GM19351 (cell line): ENCODE measurements around the gene CREBBP.

ENCODE experiments used
- ATAC-seq: cut with Tn5 transposase; IDR thresholded peaks from one replicate; pipeline ENCODE4 v1.9.1; 2021; ENCODE audit warnings: mild to moderate bottlenecking, moderate library complexity; ENCODE audit not compliant: unreplicated experiment

Gene CREBBP

DNA sequence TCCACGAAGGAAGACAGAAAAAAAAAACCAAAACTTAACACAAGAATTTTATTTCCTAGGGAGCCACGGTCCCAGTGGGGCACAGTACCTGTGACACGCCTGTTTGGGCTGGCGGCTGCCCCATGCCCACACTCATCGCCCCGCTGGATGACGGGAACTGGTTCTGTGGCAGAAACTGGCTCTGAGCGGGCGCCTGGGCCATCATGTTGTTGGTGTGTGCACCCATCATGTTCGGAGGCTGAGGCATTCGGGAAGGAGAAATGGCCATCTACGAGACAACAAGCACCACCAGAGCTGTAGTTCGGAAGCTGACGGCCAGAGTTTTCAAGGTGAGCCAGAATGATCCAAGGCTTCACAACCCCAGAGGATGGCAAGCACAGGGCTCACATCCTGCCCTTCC, 106.8 kb downstream of the CREBBP start:
- ATAC-seq, result no peak

GRCh38 chr16:3771513-3771912, 109.0 kb downstream of the CREBBP start:
- no peak for ATAC-seq

DNA sequence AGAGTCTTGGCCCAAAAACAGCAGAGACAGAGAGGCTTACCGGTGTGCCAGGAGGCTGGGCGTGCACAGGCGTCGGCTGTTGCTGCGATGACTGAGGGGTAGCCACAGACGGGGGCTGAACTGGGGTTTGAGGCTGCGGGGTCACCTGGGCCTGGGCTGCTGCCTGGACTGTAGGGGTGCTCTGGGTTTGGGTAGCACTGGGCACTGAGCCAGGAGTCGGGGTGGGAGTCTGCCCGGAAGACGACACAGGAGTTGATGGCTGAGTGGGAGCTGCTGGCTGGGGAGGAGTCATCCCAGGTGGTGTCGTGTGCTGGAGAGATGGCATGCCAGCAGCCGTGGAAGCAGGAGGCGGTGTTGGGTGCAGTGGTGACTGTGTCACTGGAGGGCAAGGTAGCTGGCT, 110.0 kb downstream of the CREBBP start:
- ATAC-seq, result no peak

- ATAC-seq, result no peak
Observed at GRCh38 chr16:3769942-3770341, 110.6 kb downstream of the CREBBP start.

DNA sequence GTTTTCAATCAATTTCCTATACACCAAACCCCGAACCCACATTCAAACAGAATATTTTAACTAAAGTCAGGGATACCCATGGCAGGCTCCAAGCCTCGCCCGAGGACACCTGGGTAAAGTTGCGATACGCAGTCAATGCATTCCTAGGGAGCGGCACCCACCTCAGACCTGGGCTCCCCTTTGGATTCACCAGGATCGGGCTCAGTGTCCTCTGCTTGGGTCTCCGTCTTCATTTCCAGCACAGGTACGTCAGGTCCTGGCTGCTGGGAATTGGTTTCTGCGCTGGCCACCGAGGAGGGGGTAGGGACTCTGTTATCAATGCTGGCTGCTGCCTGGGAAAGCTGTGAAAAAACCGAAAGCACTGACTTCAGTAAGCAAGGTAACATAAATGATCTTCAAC, 111.5 kb downstream of the CREBBP start:
- ATAC-seq, result no peak

DNA sequence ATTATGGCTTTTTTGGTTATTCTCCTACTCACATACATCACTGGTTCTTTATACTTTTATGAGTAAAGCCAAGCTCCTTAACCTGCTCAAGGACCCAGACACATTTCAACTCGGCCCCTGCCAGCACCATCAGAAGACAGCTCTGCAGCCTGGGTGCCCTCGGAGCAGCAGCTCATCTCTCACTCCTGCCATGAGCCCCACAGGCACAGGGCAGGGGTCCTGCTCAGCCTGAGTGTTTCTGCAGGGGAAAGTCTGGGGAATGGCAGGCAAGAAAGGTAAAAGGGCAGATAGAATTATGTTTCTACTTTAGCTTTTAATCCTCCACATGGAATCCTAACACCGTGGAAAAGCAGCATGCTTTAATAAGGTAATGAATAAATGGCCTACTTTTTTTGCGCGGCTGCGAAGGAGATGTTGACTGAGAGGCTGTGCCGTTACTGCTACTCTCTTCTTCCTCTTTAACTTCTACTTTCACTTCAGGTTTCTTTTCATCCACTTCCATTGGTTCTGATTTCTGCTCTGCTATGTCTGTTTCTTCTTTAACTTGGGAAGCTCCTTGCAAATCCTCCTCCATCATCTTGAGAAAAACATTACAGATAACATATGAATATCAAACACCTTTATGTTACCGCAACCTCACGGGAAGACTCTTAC, 113.1 kb downstream of the CREBBP start:
- no peak for ATAC-seq

GRCh38 chr16:3766177-3766576, 114.3 kb downstream of the CREBBP start:
- ATAC-seq, result no peak

- no peak for ATAC-seq
Observed at GRCh38 chr16:3764409-3764808, 116.1 kb downstream of the CREBBP start.

GRCh38 chr16:3762107-3762750, 118.3 kb downstream of the CREBBP start:
- no peak for ATAC-seq

GRCh38 chr16:3761375-3762106, 119.0 kb downstream of the CREBBP start:
- no peak for ATAC-seq

DNA sequence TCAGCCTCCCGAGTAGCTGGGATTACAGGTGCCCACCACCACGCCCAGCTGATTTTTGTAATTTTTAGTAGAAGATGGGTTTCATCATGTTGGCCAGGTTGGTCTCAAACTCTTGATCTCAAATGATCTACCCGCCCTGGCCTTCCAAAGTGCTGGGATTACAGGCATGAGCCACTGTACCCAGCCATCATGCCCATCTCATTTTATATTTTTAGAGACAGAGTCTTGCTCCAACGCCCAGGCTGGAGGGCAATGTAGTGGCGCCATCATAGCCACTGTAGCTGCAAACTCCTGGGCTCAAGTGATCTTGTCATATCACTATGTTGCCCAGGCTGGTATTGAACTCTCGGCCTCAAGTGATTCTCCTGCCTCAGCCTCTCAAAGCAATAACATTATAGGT, 120.0 kb downstream of the CREBBP start:
- ATAC-seq, result no peak

GRCh38 chr16:3759736-3760135, 120.8 kb downstream of the CREBBP start:
- no peak for ATAC-seq

GRCh38 chr16:3756113-3756512, 124.4 kb downstream of the CREBBP start:
- no peak for ATAC-seq

GRCh38 chr16:3755249-3755648, 125.3 kb downstream of the CREBBP start:
- no peak for ATAC-seq

DNA sequence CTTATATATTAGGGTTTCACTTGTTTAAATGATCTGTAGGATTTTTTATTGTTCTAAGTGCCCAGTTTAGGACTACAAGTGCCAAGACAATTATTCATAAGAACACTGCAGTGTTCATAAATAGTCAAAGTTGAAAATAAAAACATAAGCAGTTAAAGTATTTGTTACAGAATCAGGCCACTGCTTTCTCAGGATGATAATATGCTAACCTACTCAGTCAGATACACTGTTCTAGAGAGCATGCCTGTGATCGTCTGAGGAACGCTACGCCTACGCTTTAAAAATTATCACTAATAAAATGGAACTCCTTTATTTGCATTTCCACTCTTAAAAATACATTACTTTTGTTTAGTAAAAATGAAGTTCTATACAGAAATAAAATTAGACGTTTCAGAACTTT, 125.7 kb downstream of the CREBBP start:
- ATAC-seq, result no peak

- ATAC-seq, result no peak
Observed at GRCh38 chr16:3754081-3754703, 126.3 kb downstream of the CREBBP start.

- no peak for ATAC-seq
Observed at GRCh38 chr16:3752984-3753383, 127.5 kb downstream of the CREBBP start.

- no peak for ATAC-seq
Observed at GRCh38 chr16:3751878-3752277, 128.6 kb downstream of the CREBBP start.

DNA sequence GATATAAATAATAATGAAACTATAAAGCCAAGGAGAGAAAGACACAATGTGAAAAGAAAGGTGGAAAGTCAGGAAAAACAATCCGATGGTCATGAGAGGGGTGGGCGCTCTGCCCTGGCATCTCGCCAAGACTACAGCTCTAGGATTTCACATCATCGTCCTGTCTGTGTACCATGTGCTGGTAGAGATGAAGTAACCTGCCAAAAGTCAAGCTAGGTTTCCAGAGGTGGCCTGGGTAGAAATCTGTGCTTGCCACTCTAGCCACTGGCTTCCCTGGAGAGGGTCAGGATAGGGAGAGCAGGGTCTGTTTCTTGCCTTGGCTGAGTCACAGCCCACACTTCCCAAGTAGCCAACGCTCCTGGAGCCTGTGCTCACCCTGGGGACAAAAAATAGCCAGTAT, 132.2 kb downstream of the CREBBP start:
- ATAC-seq, result no peak

GRCh38 chr16:3745751-3746355, 134.7 kb downstream of the CREBBP start:
- ATAC-seq, result no peak

DNA sequence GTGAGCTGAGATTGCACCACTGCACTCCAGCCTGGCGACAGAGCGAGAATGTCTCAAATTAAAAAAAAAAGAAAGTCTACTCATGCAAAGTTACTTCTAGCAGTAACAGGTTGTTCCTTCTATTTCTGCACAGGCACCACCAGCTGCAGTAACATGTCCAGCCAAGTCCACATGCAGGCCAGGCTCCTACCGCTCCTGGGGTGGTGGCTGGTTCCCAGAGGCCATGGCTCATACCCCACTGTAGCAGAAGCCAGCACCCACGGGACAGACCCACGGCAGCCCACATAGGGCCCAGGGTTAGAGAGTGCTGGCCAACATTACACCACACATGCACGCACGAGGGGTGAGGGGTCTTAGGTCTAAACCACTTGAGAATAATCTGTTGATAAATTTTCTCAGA, 136.5 kb downstream of the CREBBP start:
- no peak for ATAC-seq
